HCT116 (cell line): ENCODE data around the gene MAP3K7CL.

Experiments
- CTCF ChIP-seq, 3 experiments: fragments of 200-600 bp in 1 of 3; sonication (generic) in 1 of 3; IDR thresholded peaks in 2 of 3; conservative IDR thresholded peaks in 1 of 3; 2 replicates each; pipeline ENCODE4 v1.5.1; 2012 to 2017; ENCODE audit warnings: low read depth in 2 of 3, low read length in 2 of 3, antibody characterized with exemption in 1 of 3, borderline replicate concordance in 1 of 3, control low read depth in 1 of 3, mild to moderate bottlenecking in 1 of 3, mixed read lengths in 1 of 3, mixed run types in 1 of 3, moderate library complexity in 1 of 3; ENCODE audit not compliant: insufficient read depth in 1 of 3
- ELF1 ChIP-seq: IDR thresholded peaks from 2 replicates; pipeline ENCODE4 v1.6.1; 2012; ENCODE audit warnings: low read depth, borderline replicate concordance
- EZH2 ChIP-seq: fragments of 200-600 bp; sonication (generic); IDR thresholded peaks from 2 replicates; pipeline ENCODE4 v1.6.1; 2017; ENCODE audit warnings: antibody characterized with exemption, mixed run types
- POLR2A ChIP-seq: IDR thresholded peaks from 2 replicates; pipeline ENCODE4 v1.7.0; 2011; ENCODE audit warnings: borderline replicate concordance; ENCODE audit not compliant: insufficient read depth, insufficient read length; ENCODE audit errors: extremely low read depth
- REST ChIP-seq: IDR thresholded peaks from 2 replicates; pipeline ENCODE4 v1.6.1; 2012; ENCODE audit warnings: low read depth

GRCh38 chr21:29196670-29197191 lies 66.3 kb downstream of the MAP3K7CL start:
- no peak for TF ChIP-seq CTCF (IDR thresholded peaks at IDR 0.05 in 2 of 3, conservative IDR thresholded peaks at IDR 0.05 in 1 of 3; ENCODE audit: borderline replicate concordance in 1 of 3, insufficient read depth in 1 of 3, low read depth in 2 of 3, low read length in 2 of 3)
- TF ChIP-seq REST = no peak
- TF ChIP-seq EZH2 = no peak
- TF ChIP-seq POLR2A = peak; percentile 29
- no peak for TF ChIP-seq ELF1
